ENCODE data around the gene CD164. TPM values are rescaled to one million over a fixed set of nuclear protein-coding genes. Genes with fewer than 3 reads are reported as not detected.

The CD164 gene
- total RNA-seq, 1 donor from 2014 or later: 122 TPM

Other genes starting within 250 kb of the CD164 start
- 0.49 and 1.1 TPM in 2 replicates for gene PPIL6, start 58.2 kb upstream of the CD164 start, total RNA-seq
- gene SMPD2, start 58.3 kb upstream of the CD164 start, total RNA-seq: 10.7 and 14.2 TPM in 2 replicates
- gene MICAL1, start 73.3 kb upstream of the CD164 start, total RNA-seq: 28.1 and 38.8 TPM in 2 replicates
- gene ZBTB24, start 100.8 kb upstream of the CD164 start, total RNA-seq: 6.8 and 8.3 TPM in 2 replicates